H1 (cell line): ENCODE data around the gene DHX38. TPM values are rescaled to one million over a fixed set of nuclear protein-coding genes. Genes with fewer than 3 reads are reported as not detected.

Experiments
- CTCF ChIA-PET: fragments of 300-600 bp; sonication (Branson Sonifier 250); formaldehyde crosslinking; loops from one replicate; lab custom pipeline; 2021; ENCODE audit not compliant: partially characterized antibody; lab: Charles Lee
- POLR2A ChIA-PET: fragments of 300-600 bp; sonication (Branson Sonifier 250); formaldehyde crosslinking; loops from one replicate; lab custom pipeline; 2021; ENCODE audit warnings: inconsistent platforms; ENCODE audit not compliant: partially characterized antibody; lab: Charles Lee
- DNase-seq, 2 experiments: peaks; one replicate each; pipeline versions ENCODE4 v3.0.0 to v3.0.0-alpha.2; 2010 to 2022; ENCODE audit warnings: low spot score in 2 of 2, low read depth in 1 of 2, mixed read lengths in 1 of 2
- FAIRE-seq: peaks from 2 replicates; lab custom pipeline; 2011; peaks lifted over from hg19 to GRCh38; lab: Jason Lieb, UNC
- H2AFZ ChIP-seq: 2 replicates; pipeline ENCODE4 v1.8.1; 2012; ENCODE audit warnings: low read length, inconsistent platforms
- H2AK5ac ChIP-seq: 2 replicates; pipeline ENCODE4 v1.6.1; 2013; ENCODE audit warnings: low read depth, low read length
- H2BK120ac ChIP-seq: replicated peaks from 2 replicates; pipeline ENCODE3; 2013; ENCODE audit warnings: low read depth, low read length, inconsistent platforms
- H2BK12ac ChIP-seq: 2 replicates; pipeline ENCODE4 v1.6.1; 2013; ENCODE audit warnings: low read depth, low read length
- H2BK15ac ChIP-seq: 2 replicates; pipeline ENCODE4 v1.6.1; 2013; ENCODE audit warnings: low read length
- H2BK20ac ChIP-seq: 2 replicates; pipeline ENCODE4 v1.6.1; 2013; ENCODE audit warnings: low read length
- H2BK5ac ChIP-seq: 2 replicates; pipeline ENCODE4 v1.6.1; 2013; ENCODE audit warnings: low read depth, low read length
- H3K14ac ChIP-seq: 2 replicates; pipeline ENCODE4 v1.6.1; 2013; ENCODE audit warnings: inconsistent platforms; ENCODE audit not compliant: insufficient read length
- H3K18ac ChIP-seq: 2 replicates; pipeline ENCODE4 v1.6.1; 2013; ENCODE audit warnings: low read length; ENCODE audit errors: extremely low read depth
- H3K23ac ChIP-seq: 2 replicates; pipeline ENCODE4 v1.6.1; 2013; ENCODE audit warnings: inconsistent platforms; ENCODE audit not compliant: insufficient read length
- H3K23me2 ChIP-seq: 2 replicates; pipeline ENCODE4 v1.6.1; 2013; ENCODE audit warnings: low read depth, low read length
- H3K27ac ChIP-seq: 2 replicates; pipeline ENCODE4 v1.6.1; 2011; ENCODE audit warnings: low read depth, low read length, inconsistent platforms
- H3K27me3 ChIP-seq, 4 experiments: replicated peaks in 1 of 4; 1 replicate in 1 of 4; 2 replicates in 3 of 4; pipeline versions ENCODE4 v1.6.1 to v1.8.1; 2011 to 2013; ENCODE audit warnings: low read length in 3 of 4, mild to moderate bottlenecking in 3 of 4, inconsistent platforms in 2 of 4, mixed read lengths in 2 of 4, moderate library complexity in 1 of 4; ENCODE audit not compliant: control insufficient read depth in 3 of 4, insufficient read depth in 3 of 4; ENCODE audit errors: extremely low read depth in 1 of 4
- H3K36me3 ChIP-seq, 4 experiments: 2 replicates each; pipeline versions ENCODE4 v1.6.1 to v1.8.1; 2011 to 2013; ENCODE audit warnings: mild to moderate bottlenecking in 4 of 4, low read length in 3 of 4, moderate library complexity in 2 of 4, control low read depth in 1 of 4, inconsistent platforms in 1 of 4; ENCODE audit not compliant: insufficient read depth in 4 of 4, control insufficient read depth in 2 of 4
- H3K4ac ChIP-seq: replicated peaks from 2 replicates; pipeline ENCODE3; 2013; ENCODE audit warnings: low read length, low read depth, mixed read lengths, inconsistent platforms; ENCODE audit not compliant: insufficient read length
- H3K4me1 ChIP-seq, 4 experiments: replicated peaks in 1 of 4; 1 replicate in 1 of 4; 2 replicates in 3 of 4; pipeline versions ENCODE4 v1.6.1 to v1.8.1; 2011 to 2013; ENCODE audit warnings: low read length in 3 of 4, inconsistent platforms in 2 of 4, mixed read lengths in 1 of 4; ENCODE audit not compliant: insufficient read depth in 4 of 4, control insufficient read depth in 3 of 4
- H3K4me2 ChIP-seq, 2 experiments: 2 replicates each; pipeline versions ENCODE4 v1.6.1 to v1.8.1; 2011 to 2013; ENCODE audit warnings: low read depth in 2 of 2, low read length in 2 of 2, control low read depth in 1 of 2, inconsistent platforms in 1 of 2, mild to moderate bottlenecking in 1 of 2; ENCODE audit not compliant: insufficient read depth in 1 of 2
- H3K4me3 ChIP-seq, 4 experiments: fragments of 200-600, 300-600 bp in 1 of 4; sonication (generic), shearing (Covaris generic), sonication (Bioruptor Twin) in 1 of 4; 2 replicates each; pipeline versions ENCODE4 v1.5.1 to v1.8.1; 2011 to 2016; ENCODE audit warnings: low read length in 4 of 4, low read depth in 3 of 4, control low read depth in 2 of 4, inconsistent platforms in 2 of 4, mild to moderate bottlenecking in 2 of 4, mixed read lengths in 1 of 4, moderate library complexity in 1 of 4; ENCODE audit not compliant: insufficient read depth in 2 of 4; ENCODE audit errors: extremely low read depth in 1 of 4
- H3K56ac ChIP-seq: replicated peaks from 2 replicates; pipeline ENCODE3; 2013; ENCODE audit warnings: low read depth, mild to moderate bottlenecking, mixed read lengths, low read length, inconsistent platforms; ENCODE audit not compliant: insufficient read length
- H3K79me1 ChIP-seq: 2 replicates; pipeline ENCODE4 v1.6.1; 2013; ENCODE audit warnings: low read depth, low read length, control low read depth
- H3K79me2 ChIP-seq, 2 experiments: 2 replicates each; pipeline versions ENCODE4 v1.6.1 to v1.8.1; 2012 to 2013; ENCODE audit warnings: low read length in 2 of 2, mild to moderate bottlenecking in 2 of 2, inconsistent platforms in 1 of 2; ENCODE audit not compliant: insufficient read depth in 2 of 2, control insufficient read depth in 1 of 2
- H3K9ac ChIP-seq, 4 experiments: replicated peaks in 1 of 4; 1 replicate in 1 of 4; 2 replicates in 3 of 4; pipeline versions ENCODE4 v1.6.1 to v1.8.1; 2011 to 2013; ENCODE audit warnings: low read depth in 3 of 4, low read length in 3 of 4, control low read depth in 2 of 4, mild to moderate bottlenecking in 2 of 4, moderate library complexity in 2 of 4, inconsistent platforms in 1 of 4; ENCODE audit errors: extremely low read depth in 1 of 4
- H3K9me3 ChIP-seq, 2 experiments: 2 replicates each; pipeline versions ENCODE4 v1.6.1 to v1.8.1; 2012 to 2013; ENCODE audit warnings: mild to moderate bottlenecking in 2 of 2, moderate library complexity in 2 of 2, control low read depth in 1 of 2, inconsistent platforms in 1 of 2, low read depth in 1 of 2, low read length in 1 of 2, mixed read lengths in 1 of 2; ENCODE audit not compliant: insufficient read depth in 2 of 2
- H4K20me1 ChIP-seq, 2 experiments: replicated peaks in 1 of 2; 2 replicates each; pipeline versions ENCODE3 to v1.8.1; 2011 to 2013; ENCODE audit warnings: inconsistent platforms in 2 of 2, low read length in 2 of 2, mild to moderate bottlenecking in 1 of 2; ENCODE audit not compliant: insufficient read depth in 2 of 2, control insufficient read depth in 1 of 2
- H4K5ac ChIP-seq: 2 replicates; pipeline ENCODE4 v1.6.1; 2013; ENCODE audit warnings: low read length, low read depth, mixed read lengths, inconsistent platforms; ENCODE audit not compliant: insufficient read length
- H4K8ac ChIP-seq: 2 replicates; pipeline ENCODE4 v1.8.0; 2013; ENCODE audit warnings: mild to moderate bottlenecking, moderate library complexity, low read length, inconsistent platforms; ENCODE audit not compliant: insufficient read depth; ENCODE audit errors: extremely low read depth
- H4K91ac ChIP-seq: replicated peaks from 2 replicates; pipeline ENCODE3; 2013; ENCODE audit warnings: low read length, mixed read lengths, inconsistent platforms; ENCODE audit not compliant: insufficient read length
- CBX8 ChIP-seq: fragments of 300-800, 300-1000 bp; sonication (generic); IDR thresholded peaks from 2 replicates; pipeline ENCODE4 v1.7.1; 2016; ENCODE audit warnings: low read depth, low read length, borderline replicate concordance
- CHD1 ChIP-seq: IDR thresholded peaks from 2 replicates; pipeline ENCODE4 v1.6.1; 2012; ENCODE audit warnings: low read depth, low read length, improper control_type of control experiment
- CREB1 ChIP-seq: IDR thresholded peaks from 2 replicates; pipeline ENCODE4 v1.6.1; 2012; ENCODE audit warnings: inconsistent platforms
- HDAC2 ChIP-seq, 2 experiments: fragments of 300-600 bp in 1 of 2; sonication (generic) in 1 of 2; IDR thresholded peaks; 2 replicates each; pipeline ENCODE4 v1.6.1; 2011 to 2012; ENCODE audit warnings: low read depth in 2 of 2, low read length in 2 of 2, mild to moderate bottlenecking in 2 of 2, moderate library complexity in 2 of 2, borderline replicate concordance in 1 of 2, inconsistent platforms in 1 of 2
- JUN ChIP-seq: IDR thresholded peaks from 2 replicates; pipeline ENCODE4 v1.6.1; 2011; ENCODE audit warnings: low read depth, mild to moderate bottlenecking, improper control_type of control experiment, low read length
- PHF8 ChIP-seq: fragments of 200-600 bp; sonication (generic); conservative IDR thresholded peaks from 2 replicates; pipeline ENCODE4 v1.7.1; 2012; ENCODE audit warnings: low read depth, mild to moderate bottlenecking, inconsistent platforms, low read length, moderate library complexity
- RBBP5 ChIP-seq: IDR thresholded peaks from 2 replicates; pipeline ENCODE4 v1.7.1; 2012; ENCODE audit warnings: low read depth, mild to moderate bottlenecking, inconsistent platforms, low read length, moderate library complexity, borderline replicate concordance
- RXRA ChIP-seq: IDR thresholded peaks from 2 replicates; pipeline ENCODE4 v1.6.1; 2011; ENCODE audit warnings: low read depth, mild to moderate bottlenecking, low read length, moderate library complexity; ENCODE audit not compliant: insufficient read depth
- SIN3A ChIP-seq, 2 experiments: IDR thresholded peaks in 1 of 2; conservative IDR thresholded peaks in 1 of 2; 2 replicates each; pipeline ENCODE4 v1.6.1; 2011 to 2012; ENCODE audit warnings: low read length in 2 of 2, improper control_type of control experiment in 1 of 2, low read depth in 1 of 2, mild to moderate bottlenecking in 1 of 2
- TAF1 ChIP-seq: IDR thresholded peaks from 2 replicates; pipeline ENCODE4 v1.6.1; 2011; ENCODE audit warnings: mild to moderate bottlenecking, low read depth, low read length
- TCF12 ChIP-seq: IDR thresholded peaks from 2 replicates; pipeline ENCODE4 v1.6.1; 2011; ENCODE audit warnings: low read depth, mild to moderate bottlenecking, low read length
- USF2 ChIP-seq: IDR thresholded peaks from 2 replicates; pipeline ENCODE4 v1.6.1; 2011; ENCODE audit warnings: low read length, improper control_type of control experiment
- ZNF274 ChIP-seq: IDR thresholded peaks from 2 replicates; pipeline ENCODE4 v1.7.0; 2012; ENCODE audit warnings: low read length, borderline replicate concordance; ENCODE audit errors: extremely low read depth
- WGBS, 2 experiments: shearing (Covaris generic) in 1 of 2; methylation state at CpG; one replicate each; pipeline versions ENCODE4 v1.1.6 to v1.1.7; 2013 to 2015; ENCODE audit warnings: low lambda C conversion rate in 2 of 2, mixed read lengths in 2 of 2, inconsistent platforms in 1 of 2, low coverage in 1 of 2, missing lambda C conversion rate in 1 of 2; ENCODE audit not compliant: insufficient replicate concordance in 2 of 2, insufficient coverage in 1 of 2, insufficient read length in 1 of 2; ENCODE audit errors: extremely low coverage in 1 of 2, missing lambda C conversion rate in 1 of 2; 5-methylcytosine and 5-hydroxymethylcytosine counted together
- polyA plus RNA-seq, 7 experiments: library from polyadenylated mRNA; depleted of rRNA in 3 of 7; stranded (reverse) in 5 of 7; unstranded in 2 of 7; fragments of >200 nt in 5 of 7; fragments of 200-250 nt in 2 of 7; gene quantifications; 1 replicate in 5 of 7; 2 replicates in 1 of 7; 4 replicates in 1 of 7; pipeline versions ENCODE4 v1.2.1 to v1.2.3, GENCODE V29; 2011 to 2013; ENCODE audit warnings: missing spikeins in 2 of 7, mixed read lengths in 2 of 7
- total RNA-seq: library from RNA; stranded (reverse); fragmentation: NEBNext Ultra II Directional; extraction: Animal tissue kit (Norgen Biotek cat#: 25700); gene quantifications from 2 replicates; pipeline ENCODE4 v1.2.1, GENCODE V29; 2021

DHX38 gene
- total and polyA plus RNA-seq, 2 of the 8 experiments (the other 6 are each of a cell fraction or from before 2014, with no cell fraction given), result 27.3 to 53.5 TPM

DNA sequence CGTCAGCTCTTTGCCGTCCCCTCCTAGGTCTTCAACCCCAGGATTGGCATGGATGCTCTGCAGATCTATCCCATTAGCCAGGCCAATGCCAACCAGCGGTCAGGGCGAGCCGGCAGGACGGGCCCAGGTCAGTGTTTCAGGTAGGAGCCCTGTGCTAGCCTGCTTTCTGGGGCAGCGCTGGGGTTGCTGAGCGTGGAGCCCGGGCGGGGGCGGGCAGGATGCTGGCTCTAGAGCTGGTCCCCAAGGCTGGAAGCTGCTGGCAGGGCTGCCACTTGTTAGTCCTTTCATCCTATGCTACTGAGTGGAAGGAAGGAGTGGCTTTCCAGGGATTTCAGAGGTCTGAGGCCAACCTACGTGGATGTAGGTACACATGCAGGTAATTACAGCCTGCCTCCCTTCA, 12.3 kb downstream of the DHX38 start:
- H3K4me3 ChIP-seq, result no peak overlapping the region
- H2BK20ac ChIP-seq, result no peak overlapping the region
- no peak overlapping the region for H3K4me2 ChIP-seq
- no peak overlapping the region for H3K9ac ChIP-seq
- no peak overlapping the region for H3K14ac ChIP-seq
- no peak overlapping the region for H2BK15ac ChIP-seq
- H2BK12ac ChIP-seq, result no peak overlapping the region
- CTCF ChIA-PET, result interaction anchor here (1.0 to 2.0 kb wide), 2 partner anchors 11 to 19 kb away, joined by 3 to 8 read pairs; no protein-coding TSS in a partner anchor
- no peak overlapping the region for H3K23ac ChIP-seq
- no peaks in the 10 kb centered on the region for H3K79me2 ChIP-seq
- peaks cover 44 to 90% (median 77%) of the 10 kb centered on the region in 4 experiments for H3K36me3 ChIP-seq
- no peak overlapping the region for H3K56ac ChIP-seq
- no peak overlapping the region for H2AFZ ChIP-seq
- H4K5ac ChIP-seq, result no peak overlapping the region
- no peaks in the 10 kb centered on the region for H3K79me1 ChIP-seq
- H4K8ac ChIP-seq, result no peak overlapping the region
- POLR2A ChIA-PET, result no interaction called here
- no peaks in the 10 kb centered on the region for H3K23me2 ChIP-seq
- no peak for FAIRE-seq
- no peak overlapping the region for H3K4ac ChIP-seq
- H2BK5ac ChIP-seq, result no peak overlapping the region
- no peak overlapping the region for H2BK120ac ChIP-seq
- no peak overlapping the region for H3K18ac ChIP-seq
- 96% methylated on average over 12 of the region's 12 CpGs; no CpG with 5 or more reads in 1 of the 2 experiments for WGBS, 2 experiments
- no peaks in the 10 kb centered on the region for H3K9me3 ChIP-seq
- no peak overlapping the region for H2AK5ac ChIP-seq
- no peak for DNase-seq
- no peak overlapping the region for H3K27ac ChIP-seq
- no peaks in the 10 kb centered on the region for H3K27me3 ChIP-seq
- no peak overlapping the region for H4K91ac ChIP-seq
- no peaks in the 10 kb centered on the region for H3K4me1 ChIP-seq
- H4K20me1 ChIP-seq, result peaks cover 4 to 8% of the 10 kb centered on the region in 2 experiments
- no peak for TF ChIP-seq PHF8
- no peak for TF ChIP-seq TAF1
- no peak for TF ChIP-seq RBBP5
- no peak for TF ChIP-seq TCF12
- TF ChIP-seq HDAC2 (IDR thresholded peaks at IDR 0.05; ENCODE audit: borderline replicate concordance in 1 of 2, low read depth in 2 of 2, low read length in 2 of 2), result no peak
- TF ChIP-seq CBX8, result no peak
- TF ChIP-seq USF2, result no peak
- TF ChIP-seq CHD1, result no peak
- TF ChIP-seq ZNF274, result no peak
- no peak for TF ChIP-seq RXRA
- TF ChIP-seq SIN3A (conservative IDR thresholded peaks at IDR 0.05 in 1 of 2, IDR thresholded peaks at IDR 0.05 in 1 of 2; ENCODE audit: low read depth in 1 of 2, low read length in 2 of 2), result no peak
- TF ChIP-seq JUN, result no peak
- TF ChIP-seq CREB1, result no peak
